ENCODE measurements around the gene MYL1. TPM values are rescaled to one million over a fixed set of nuclear protein-coding genes. Genes with fewer than 3 reads are reported as not detected.

The MYL1 gene
- polyA plus RNA-seq (2013, experiment 1 of 2; ENCODE audit: insufficient read length) = 25.2 TPM
- polyA plus RNA-seq (2013, experiment 2 of 2; ENCODE audit: insufficient read length) = 234 TPM

- DNase-seq = no peak
These were observed at the start of gene MYL1 for GRCh38 chr2:210315015-210315788. Gene MYL1, minus strand, starts transcription at chr2:210315174. Its CDS starts 132 bp downstream, at chr2:210315042.

GRCh38 chr2:210363876-210364275, 48.9 kb upstream of the MYL1 start:
- DNase-seq = no peak

GRCh38 chr2:210363261-210363660, 48.3 kb upstream of the MYL1 start:
- DNase-seq = no peak

DNA sequence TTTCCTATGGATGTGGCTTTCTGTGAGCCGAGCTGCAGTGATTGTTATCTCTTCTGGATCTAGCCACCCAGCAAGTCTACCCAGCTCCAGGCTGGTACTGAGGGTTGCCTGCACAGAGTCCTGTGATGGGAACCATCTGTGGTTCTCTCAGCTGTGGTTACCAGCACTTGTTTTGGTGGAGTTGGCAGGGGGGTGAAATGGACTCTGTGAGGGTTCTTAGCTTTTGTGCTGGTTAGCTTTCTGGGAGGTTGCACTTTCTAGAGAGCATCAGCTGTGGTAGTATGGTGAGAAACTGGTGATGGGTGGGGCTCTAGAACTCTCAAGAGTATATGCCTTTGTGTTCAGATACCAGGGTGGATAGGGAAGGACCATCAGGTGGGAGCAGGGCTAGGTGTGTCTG, 45.4 kb upstream of the MYL1 start:
- DNase-seq = no peak

- no peak for DNase-seq
These were observed 42.0 kb upstream of the MYL1 start for GRCh38 chr2:210356944-210357343.

DNA sequence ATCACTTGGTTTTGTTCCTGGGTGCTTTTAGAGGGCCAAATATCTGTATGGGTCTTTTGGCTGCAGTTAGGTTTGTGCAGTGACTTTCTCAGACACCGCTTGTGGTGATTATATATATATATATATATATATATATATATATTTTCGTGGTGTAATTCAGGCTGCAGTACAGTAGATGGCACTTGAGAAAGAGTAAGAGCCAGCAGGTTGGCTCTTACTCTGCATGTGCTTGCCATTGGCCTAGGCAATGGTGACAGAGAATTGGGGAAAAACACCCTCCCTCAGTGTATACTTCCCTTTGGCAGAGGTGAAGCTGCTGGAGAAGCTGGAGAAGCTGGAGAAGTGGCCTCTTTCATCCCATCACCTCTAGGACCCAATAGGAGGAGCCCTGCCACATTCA, 22.2 kb upstream of the MYL1 start:
- DNase-seq = no peak

- no peak for DNase-seq
These were observed 9.9 kb upstream of the MYL1 start for GRCh38 chr2:210324906-210325305.

DNA sequence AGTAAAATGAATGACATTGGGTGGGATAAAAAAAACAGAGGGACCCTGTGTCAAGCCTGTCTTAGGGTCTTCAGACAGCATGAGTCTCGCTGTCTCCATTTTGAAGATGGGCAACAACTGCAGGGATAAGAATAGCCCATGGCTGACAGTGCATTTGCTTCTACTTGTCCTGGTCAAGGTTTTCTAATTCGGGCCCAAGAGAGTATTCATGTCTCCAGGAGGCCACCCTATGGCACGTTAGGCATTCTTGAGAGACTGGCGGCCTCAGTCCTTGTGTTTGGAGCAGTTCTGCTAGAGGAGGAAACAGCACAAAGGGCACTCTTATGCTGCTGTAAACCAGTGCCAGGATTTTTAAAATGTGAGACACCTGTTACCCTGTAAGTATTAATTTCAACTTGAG, 9.5 kb upstream of the MYL1 start:
- no peak for DNase-seq

DNA sequence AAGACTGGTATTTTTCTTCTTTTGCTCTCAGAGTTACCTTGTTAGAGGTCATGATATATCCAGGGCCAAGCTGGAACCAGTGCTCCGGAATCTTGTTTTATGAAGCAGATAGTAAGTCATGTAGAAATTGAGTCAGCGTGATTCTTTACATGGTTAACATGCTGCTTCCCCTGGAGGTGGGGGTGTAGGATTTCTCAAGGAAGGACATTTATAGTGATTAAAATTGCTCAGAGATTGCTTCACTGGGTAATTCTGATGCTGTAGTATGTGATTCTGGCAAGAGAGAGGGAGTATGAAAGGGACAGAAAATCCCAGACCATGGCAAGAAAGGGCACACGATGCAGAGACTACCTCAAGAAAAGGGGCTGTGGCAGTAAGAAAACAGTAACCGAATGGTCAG, 8.0 kb upstream of the MYL1 start:
- DNase-seq = no peak

GRCh38 chr2:210318891-210319290, 3.9 kb upstream of the MYL1 start:
- no peak for DNase-seq

DNA sequence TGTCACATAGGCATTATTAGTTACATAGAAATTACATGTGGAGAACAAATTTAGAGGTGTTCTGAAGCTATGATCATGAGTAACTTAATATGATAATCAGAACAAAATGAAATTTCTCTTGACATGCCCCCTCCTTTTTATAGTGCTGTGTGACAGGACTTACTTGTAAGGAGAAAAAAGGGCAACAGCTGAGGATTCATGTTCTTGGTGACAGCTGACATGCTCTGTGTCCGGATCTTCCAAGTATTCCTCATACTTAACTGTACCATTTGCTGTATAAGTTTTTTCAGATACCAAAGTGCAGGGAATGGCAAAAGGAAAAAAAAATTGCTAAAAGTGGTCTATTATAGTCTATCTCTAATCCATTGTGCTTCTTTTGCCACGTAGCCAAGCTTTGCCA, 3.5 kb upstream of the MYL1 start:
- DNase-seq = no peak

- DNase-seq = no peak
These were observed 4.4 kb downstream of the MYL1 start for GRCh38 chr2:210310550-210310949.

- no peak for DNase-seq
These were observed 5.3 kb downstream of the MYL1 start for GRCh38 chr2:210309548-210310233.

DNA sequence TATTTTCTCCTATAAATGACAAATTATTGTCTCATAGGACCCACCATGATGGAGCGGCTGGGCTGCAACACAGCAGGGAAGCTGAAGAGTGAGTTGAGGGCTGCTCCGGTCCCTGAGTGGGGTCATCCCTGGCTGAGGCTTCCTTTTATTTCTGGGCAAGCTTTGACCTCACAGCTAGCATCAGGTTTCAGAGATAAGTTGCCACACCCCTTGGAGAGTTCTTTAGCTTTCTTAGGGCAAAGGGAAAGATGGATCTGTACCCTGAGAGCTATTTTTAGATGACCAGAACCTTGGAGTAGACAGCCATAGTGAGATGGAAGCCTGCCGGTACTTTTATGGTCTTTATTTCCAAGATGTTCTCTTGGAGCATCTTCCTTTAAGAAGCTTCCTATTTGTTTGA, 11.5 kb downstream of the MYL1 start:
- no peak for DNase-seq

DNA sequence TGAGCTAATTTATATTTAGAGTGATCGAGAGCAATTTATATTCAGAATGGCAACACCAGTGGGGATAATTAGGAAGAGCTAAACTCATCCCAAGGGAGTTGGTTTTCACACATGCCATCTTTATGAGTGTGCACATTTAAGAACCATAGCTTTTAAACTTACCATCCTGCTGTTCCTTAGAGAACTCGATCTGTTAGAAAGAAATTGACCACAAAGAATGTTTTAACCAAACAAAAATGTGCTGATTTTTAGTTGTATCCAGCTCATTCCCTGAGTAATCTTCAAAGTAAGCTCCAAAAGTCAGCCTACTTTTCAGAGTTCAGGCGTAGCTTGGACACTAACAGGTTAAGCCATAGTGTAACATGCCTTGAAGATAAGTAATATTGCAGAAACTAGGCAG, 12.6 kb downstream of the MYL1 start:
- DNase-seq = no peak

- DNase-seq = no peak
These were observed 15.1 kb downstream of the MYL1 start for GRCh38 chr2:210299866-210300373.

GRCh38 chr2:210288408-210288807, 26.6 kb downstream of the MYL1 start:
- no peak for DNase-seq

GRCh38 chr2:210287301-210287700, 27.7 kb downstream of the MYL1 start:
- DNase-seq = no peak

GRCh38 chr2:210286123-210286680, 28.8 kb downstream of the MYL1 start:
- DNase-seq = no peak

- no peak for DNase-seq
These were observed 37.8 kb downstream of the MYL1 start for GRCh38 chr2:210277133-210277532.

DNA sequence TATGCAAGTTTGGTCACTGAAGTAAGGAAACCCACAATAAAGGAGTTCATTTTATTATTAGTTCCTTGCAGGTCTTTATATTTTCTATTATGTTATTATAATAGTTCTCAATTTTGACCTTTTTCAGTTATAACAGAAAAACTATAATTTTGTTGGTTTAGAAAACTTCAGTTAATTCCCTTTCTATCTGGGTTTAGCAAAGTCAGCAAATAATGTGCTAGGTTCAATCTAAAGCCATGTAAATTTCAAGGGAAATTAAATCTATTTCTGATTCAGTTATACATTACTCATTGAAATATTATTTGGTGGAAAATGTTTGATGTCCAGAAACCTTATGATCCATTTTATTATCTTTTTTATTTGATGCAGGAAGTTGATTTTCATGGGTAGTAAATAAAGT, 43.7 kb downstream of the MYL1 start:
- DNase-seq = no peak

GRCh38 chr2:210269148-210269547, 45.8 kb downstream of the MYL1 start:
- DNase-seq = no peak

DNA sequence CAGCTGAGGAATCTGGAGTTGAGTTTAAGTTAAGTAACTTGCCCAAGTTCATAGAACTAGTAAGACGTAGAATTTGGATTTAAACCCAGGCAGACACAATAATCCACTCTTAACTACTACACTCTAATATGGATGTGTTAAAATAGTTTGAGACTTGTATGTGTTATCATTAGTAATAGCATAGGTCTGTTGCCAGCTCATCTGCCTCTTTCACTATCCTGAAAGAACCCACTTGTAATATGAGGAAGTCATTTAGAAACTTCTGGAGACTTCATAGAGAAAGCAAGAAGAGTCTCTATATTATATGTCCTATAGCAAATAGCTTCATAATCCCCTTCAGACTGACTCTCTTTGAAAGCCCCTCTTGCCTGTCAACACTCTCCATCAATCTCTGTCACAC, 46.7 kb downstream of the MYL1 start:
- DNase-seq = no peak

GRCh38 chr2:210267698-210268097, 47.3 kb downstream of the MYL1 start:
- DNase-seq = no peak
